HepG2 (cell line): ENCODE measurements around the gene USP34.

Source experiments
- BRD4 ChIP-seq: sonication (generic); formaldehyde crosslinking; IDR thresholded peaks from 2 replicates; pipeline ENCODE4 v1.4.0; 2020; ENCODE audit warnings: missing genetic modification reagents
- HDAC2 ChIP-seq: sonication (generic); formaldehyde crosslinking; IDR thresholded peaks from 2 replicates; pipeline ENCODE4 v1.4.0; 2020; ENCODE audit warnings: missing genetic modification reagents
- ISX ChIP-seq: sonication (generic); formaldehyde crosslinking; conservative IDR thresholded peaks from 2 replicates; pipeline ENCODE4 v1.5.0; 2020; ENCODE audit warnings: missing genetic modification reagents
- NR2F6 ChIP-seq, 2 experiments: IDR thresholded peaks; 2 replicates each; pipeline ENCODE4 v1.6.1; 2016; ENCODE audit warnings: antibody characterized with exemption in 1 of 2, mild to moderate bottlenecking in 1 of 2
- TCF7 ChIP-seq: sonication (generic); IDR thresholded peaks from 2 replicates; pipeline ENCODE4 v1.6.1; 2016; ENCODE audit warnings: antibody characterized with exemption, low read depth
- TF ChIP-seq, protein P1 (sequence below): fragments of 450-650 bp; IDR thresholded peaks from 2 replicates; pipeline ENCODE4 v1.6.1; 2017

DNA sequence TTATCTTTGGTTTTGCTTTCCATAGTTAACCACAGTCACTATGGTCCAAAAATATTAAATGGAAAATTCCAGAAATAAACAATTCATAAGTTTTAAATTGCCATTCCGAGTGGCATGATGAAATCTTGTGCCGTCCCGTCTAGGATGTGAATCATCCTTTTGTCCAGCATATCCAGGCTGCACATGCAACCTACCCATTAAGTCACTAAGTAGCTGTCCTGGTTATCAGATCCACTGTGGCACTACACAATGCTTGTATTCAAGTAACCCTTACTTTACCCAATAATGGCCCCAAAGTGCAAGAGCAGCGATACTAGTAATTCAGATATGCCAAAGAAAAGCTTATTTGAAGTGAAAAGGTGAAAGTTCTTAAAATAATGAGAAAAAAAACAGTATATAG, 10.7 kb downstream of the USP34 start:
- no peak for TF ChIP-seq TCF7
- no peak for TF ChIP-seq ISX (CRISPR knock-in tag)
- TF ChIP-seq HDAC2 (CRISPR knock-in tag), result no peak
- no peak for TF ChIP-seq BRD4
- TF ChIP-seq, protein P1, sequence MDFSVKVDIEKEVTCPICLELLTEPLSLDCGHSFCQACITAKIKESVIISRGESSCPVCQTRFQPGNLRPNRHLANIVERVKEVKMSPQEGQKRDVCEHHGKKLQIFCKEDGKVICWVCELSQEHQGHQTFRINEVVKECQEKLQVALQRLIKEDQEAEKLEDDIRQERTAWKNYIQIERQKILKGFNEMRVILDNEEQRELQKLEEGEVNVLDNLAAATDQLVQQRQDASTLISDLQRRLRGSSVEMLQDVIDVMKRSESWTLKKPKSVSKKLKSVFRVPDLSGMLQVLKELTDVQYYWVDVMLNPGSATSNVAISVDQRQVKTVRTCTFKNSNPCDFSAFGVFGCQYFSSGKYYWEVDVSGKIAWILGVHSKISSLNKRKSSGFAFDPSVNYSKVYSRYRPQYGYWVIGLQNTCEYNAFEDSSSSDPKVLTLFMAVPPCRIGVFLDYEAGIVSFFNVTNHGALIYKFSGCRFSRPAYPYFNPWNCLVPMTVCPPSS, result no peak
- no peak for TF ChIP-seq NR2F6 (IDR thresholded peaks at IDR 0.05)
- TF ChIP-seq NR2F6 (CRISPR knock-in tag; IDR thresholded peaks at IDR 0.05), result peak; percentile 45; the same call in 1 of the 2 replicates
